A673 (cell line): ENCODE data around the gene SLC9A1. TPM values are rescaled to one million over a fixed set of nuclear protein-coding genes. Genes with fewer than 3 reads are reported as not detected.

Experiments
- BruUV-seq: library from RNA; stranded (reverse); fragments of 400-500 nt; replicated peaks from 2 replicates; lab custom pipeline; 2021; lab: Mats Ljungman, UMichigan
- CTCF ChIA-PET: fragments of 300-600 bp; sonication (Branson Sonifier 250); formaldehyde crosslinking; loops from one replicate; lab custom pipeline; 2022; ENCODE audit warnings: antibody characterized with exemption; lab: Charles Lee
- POLR2A ChIA-PET: fragments of 300-600 bp; sonication (Branson Sonifier 250); formaldehyde crosslinking; loops from one replicate; lab custom pipeline; 2022; ENCODE audit warnings: antibody characterized with exemption; ENCODE audit not compliant: low non-redundant PET; lab: Charles Lee
- DNase-seq: peaks from one replicate; pipeline ENCODE4 v3.0.0-alpha.2; 2015; ENCODE audit warnings: low spot score
- H3K27ac ChIP-seq: fragments of 200-600 bp; sonication (generic); 2 replicates; pipeline ENCODE4 v1.5.1; 2016; ENCODE audit warnings: mixed run types, low read depth, mild to moderate bottlenecking, mixed read lengths, antibody characterized with exemption, low read length; ENCODE audit not compliant: poor library complexity, severe bottlenecking
- H3K27me3 ChIP-seq: fragments of 200-600 bp; sonication (generic); replicated peaks from 2 replicates; pipeline ENCODE4 v1.6.1; 2017; ENCODE audit warnings: mixed run types, low read depth, mild to moderate bottlenecking, mixed read lengths, antibody characterized with exemption, low read length; ENCODE audit not compliant: insufficient read depth, poor library complexity
- H3K36me3 ChIP-seq: fragments of 200-600 bp; sonication (generic); 2 replicates; pipeline ENCODE4 v1.6.1; 2016; ENCODE audit warnings: mixed run types, mild to moderate bottlenecking, mixed read lengths, antibody characterized with exemption, low read length; ENCODE audit not compliant: insufficient read depth, poor library complexity, severe bottlenecking
- H3K4me1 ChIP-seq: fragments of 200-600 bp; sonication (generic); 2 replicates; pipeline ENCODE4 v1.6.1; 2017; ENCODE audit warnings: mixed run types, mild to moderate bottlenecking, mixed read lengths, antibody characterized with exemption, low read length; ENCODE audit not compliant: insufficient read depth, poor library complexity, severe bottlenecking
- H3K4me3 ChIP-seq: fragments of 200-600 bp; sonication (generic); 2 replicates; pipeline ENCODE4 v1.5.1; 2016; ENCODE audit warnings: low read depth, mixed run types, mild to moderate bottlenecking, mixed read lengths, low read length; ENCODE audit not compliant: poor library complexity, severe bottlenecking
- H3K9me3 ChIP-seq: fragments of 200-600 bp; sonication (generic); 2 replicates; pipeline ENCODE4 v1.6.1; 2016; ENCODE audit warnings: mixed run types, low read depth, mild to moderate bottlenecking, mixed read lengths, antibody characterized with exemption, low read length; ENCODE audit not compliant: poor library complexity, severe bottlenecking
- CTCF ChIP-seq: fragments of 300-800, 200-600 bp; sonication (generic); conservative IDR thresholded peaks from 2 replicates; pipeline ENCODE4 v1.5.1; 2017; ENCODE audit warnings: low read depth, mild to moderate bottlenecking, antibody characterized with exemption, low read length, moderate library complexity, mixed read lengths
- EZH2 ChIP-seq: fragments of 200-600 bp; sonication (generic); IDR thresholded peaks from 2 replicates; pipeline ENCODE4 v1.6.1; 2017; ENCODE audit warnings: borderline replicate concordance, low read depth, mild to moderate bottlenecking, mixed read lengths, antibody characterized with exemption, low read length; ENCODE audit not compliant: poor library complexity, severe bottlenecking
- intact Hi-C: fragments of 100-400 bp; cut with micrococcal nuclease; formaldehyde crosslinking; loops from one replicate; pipeline ENCODE4 v1.10.0; 2022; ENCODE audit not compliant: unreplicated experiment
- total RNA-seq: library from RNA; stranded (reverse); gene quantifications from 2 replicates; pipeline ENCODE4 v1.2.3, GENCODE V29; 2021

Gene SLC9A1
- total RNA-seq, 1 experiment from 2014 or later, result 30.2 TPM

GRCh38 chr1:27057801-27058625 is 96.9 kb downstream of the SLC9A1 start:
- no peaks in the 10 kb centered on the region for H3K4me1 ChIP-seq
- CTCF ChIA-PET, result interaction anchor here (1.2 kb wide), 1 partner anchor 12 kb away, joined by 4 read pairs; no protein-coding TSS in a partner anchor
- intact Hi-C loops, result no loop called here
- no peak overlapping the region for H3K4me3 ChIP-seq
- H3K36me3 ChIP-seq, result no peaks in the 10 kb centered on the region
- POLR2A ChIA-PET, result no interaction called here
- DNase-seq, result no peak
- no peak for TF ChIP-seq CTCF
- TF ChIP-seq EZH2, result no peak
- H3K27ac ChIP-seq, result no peak overlapping the region
- no TSS peak for BruUV-seq
- H3K27me3 ChIP-seq, result no peaks in the 10 kb centered on the region
- H3K9me3 ChIP-seq, result no peaks in the 10 kb centered on the region

- POLR2A ChIA-PET, result no interaction called here
Measured at GRCh38 chr1:27057389-27057788, 97.5 kb downstream of the SLC9A1 start.

GRCh38 chr1:27053977-27054753 is 100.8 kb downstream of the SLC9A1 start:
- POLR2A ChIA-PET, result no interaction called here
- no peaks in the 10 kb centered on the region for H3K4me1 ChIP-seq
- CTCF ChIA-PET, result interaction anchor here (0.6 kb wide), 1 partner anchor 13 kb away, joined by 5 read pairs; no protein-coding TSS in a partner anchor
- BruUV-seq, result no TSS peak
- H3K4me3 ChIP-seq, result no peak overlapping the region
- no peak overlapping the region for H3K27ac ChIP-seq
- TF ChIP-seq EZH2 (no peak), CTCF (no peak)
- intact Hi-C loops, result no loop called here
- no peak for DNase-seq
- H3K27me3 ChIP-seq, result no peaks in the 10 kb centered on the region
- no peaks in the 10 kb centered on the region for H3K36me3 ChIP-seq
- H3K9me3 ChIP-seq, result no peaks in the 10 kb centered on the region

More at GRCh38 chr1:27057389-27057788, 97.5 kb downstream of the SLC9A1 start:
- no TSS peak for BruUV-seq
- no peak for DNase-seq
- Histone ChIP-seq H3K27ac (no peak overlapping the region), H3K4me3 (no peak overlapping the region), H3K4me1 (no peaks in the 10 kb centered on the region), H3K27me3 (no peaks in the 10 kb centered on the region), H3K36me3 (no peaks in the 10 kb centered on the region), H3K9me3 (no peaks in the 10 kb centered on the region)
- CTCF ChIA-PET, result interaction anchor here (1.2 kb wide), 1 partner anchor 11 kb away, joined by 4 read pairs; no protein-coding TSS in a partner anchor
- no peak for TF ChIP-seq CTCF
- TF ChIP-seq EZH2, result no peak
- intact Hi-C loops, result no loop called here
